Fibroblast of lung (primary cell): ENCODE data around the gene UTF1.

ENCODE experiments used
- CTCF ChIP-seq, 2 donors: IDR thresholded peaks in 1 of 2; conservative IDR thresholded peaks in 1 of 2; 1 replicate in 1 of 2; 2 replicates in 1 of 2; pipeline ENCODE4 v1.5.1; 2011 to 2012; ENCODE audit warnings: low read length in 2 of 2, control low read depth in 1 of 2, inconsistent platforms in 1 of 2, low read depth in 1 of 2, mild to moderate bottlenecking in 1 of 2
- EZH2 ChIP-seq: IDR thresholded peaks from 2 replicates; pipeline ENCODE4 v1.5.1; 2012; ENCODE audit warnings: low read length, control low read depth, mild to moderate bottlenecking; ENCODE audit errors: missing control alignments

- TF ChIP-seq CTCF (conservative IDR thresholded peaks at IDR 0.05 in 1 of 2, IDR thresholded peaks at IDR 0.05 in 1 of 2; ENCODE audit: low read depth in 1 of 2, low read length in 2 of 2), result no peak
- TF ChIP-seq EZH2, result no peak
These were observed 40.8 kb upstream of the UTF1 start for GRCh38 chr10:133189256-133189655.
